GM10847 (cell line): ENCODE measurements around the gene CHD9.

Experiments
- POLR2A ChIP-seq: IDR thresholded peaks from 2 replicates; pipeline ENCODE4 v1.6.1; 2011; ENCODE audit not compliant: insufficient read length; ENCODE audit errors: extremely low read depth

The CHD9 gene

DNA sequence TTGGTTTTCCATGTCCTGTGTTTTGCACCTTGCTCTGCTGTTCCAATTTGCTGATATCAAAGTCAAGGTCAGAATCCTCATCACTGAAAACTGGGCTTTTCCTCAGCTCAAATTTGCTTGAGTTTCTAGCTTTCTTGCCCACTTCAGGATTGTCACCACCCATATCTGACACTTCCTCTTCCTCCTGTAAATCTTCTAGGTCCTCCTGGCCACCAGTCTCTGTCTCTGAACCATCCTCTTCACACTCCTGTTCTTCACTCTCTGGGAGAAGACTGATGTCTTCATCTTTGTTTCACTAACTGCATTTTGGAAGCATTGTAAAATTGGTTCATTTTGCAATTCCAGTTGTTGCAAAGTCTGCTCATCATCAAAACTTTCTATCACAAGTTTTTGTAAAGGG is 316.0 kb downstream of the CHD9 start:
- no peak for TF ChIP-seq POLR2A

- TF ChIP-seq POLR2A: no peak
Measured at GRCh38 chr16:53372992-53373871, 318.4 kb downstream of the CHD9 start.

GRCh38 chr16:53374800-53375199 is 320.0 kb downstream of the CHD9 start:
- TF ChIP-seq POLR2A: no peak

DNA sequence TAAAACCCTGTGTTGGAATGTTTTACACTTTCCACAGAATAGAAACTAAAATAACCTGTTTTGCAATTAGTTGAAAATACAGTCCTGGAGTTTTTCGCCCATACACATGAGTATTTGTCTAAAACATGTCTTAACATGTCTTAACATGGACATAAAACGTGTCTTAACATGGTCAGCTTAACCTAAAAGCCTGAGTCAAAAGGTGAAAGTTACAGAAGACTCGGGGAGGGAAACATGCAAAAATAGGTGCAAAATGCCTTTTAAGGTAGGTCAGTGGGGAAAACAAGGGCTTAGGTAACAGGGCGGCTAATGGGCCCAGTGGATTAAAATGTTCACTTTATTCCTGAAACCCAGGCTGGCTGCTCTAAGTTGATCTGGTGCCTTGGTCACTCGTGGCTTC is 323.3 kb downstream of the CHD9 start:
- TF ChIP-seq POLR2A: no peak
